Measurements from ENCODE around the gene TFG. TPM values are rescaled to one million over a fixed set of nuclear protein-coding genes. Genes with fewer than 3 reads are reported as not detected.

Gene TFG
- polyA plus RNA-seq, 1 experiment: 97.7 TPM

- Histone ChIP-seq H3K27me3 (ENCODE audit: control insufficient read depth, insufficient read depth, low read length) (peaks cover 14% of the 10 kb centered on the region), H3K4me3 (ENCODE audit: low read depth, low read length) (no peak overlapping the region), H3K36me3 (ENCODE audit: control insufficient read depth, insufficient read depth, low read length) (no peaks in the 10 kb centered on the region)
- ChIA-PET CTCF (no interaction called here), POLR2A (interaction anchor here (0.6 kb wide), 1 partner anchor 511 kb away, joined by 3 read pairs; no protein-coding TSS in a partner anchor)
- no peak for DNase-seq (ENCODE audit: low read depth)
- TF ChIP-seq CTCF (IDR thresholded peaks at IDR 0.05; ENCODE audit: insufficient read depth, low read depth, low read length): no peak
Observed at GRCh38 chr3:100696161-100696560, 13.1 kb upstream of the TFG start.

- H3K4me3 ChIP-seq (ENCODE audit: low read depth, low read length): no peak overlapping the region
- H3K27me3 ChIP-seq (ENCODE audit: control insufficient read depth, insufficient read depth, low read length): peaks cover 14% of the 10 kb centered on the region
- no peak for DNase-seq (ENCODE audit: low read depth)
- ChIA-PET CTCF (no interaction called here), POLR2A (no interaction called here)
- H3K36me3 ChIP-seq (ENCODE audit: control insufficient read depth, insufficient read depth, low read length): no peaks in the 10 kb centered on the region
- TF ChIP-seq CTCF (IDR thresholded peaks at IDR 0.05; ENCODE audit: insufficient read depth, low read depth, low read length): no peak
Observed at GRCh38 chr3:100697172-100697571, 12.1 kb upstream of the TFG start.

GRCh38 chr3:100697723-100698285, 11.5 kb upstream of the TFG start:
- Histone ChIP-seq H3K4me3 (ENCODE audit: low read depth, low read length) (no peak overlapping the region), H3K27me3 (ENCODE audit: control insufficient read depth, insufficient read depth, low read length) (peaks cover 14% of the 10 kb centered on the region), H3K36me3 (ENCODE audit: control insufficient read depth, insufficient read depth, low read length) (no peaks in the 10 kb centered on the region)
- POLR2A ChIA-PET: no interaction called here
- CTCF ChIA-PET: no interaction called here
- DNase-seq (ENCODE audit: low read depth): no peak
- no peak for TF ChIP-seq CTCF (IDR thresholded peaks at IDR 0.05; ENCODE audit: insufficient read depth, low read depth, low read length)

DNA sequence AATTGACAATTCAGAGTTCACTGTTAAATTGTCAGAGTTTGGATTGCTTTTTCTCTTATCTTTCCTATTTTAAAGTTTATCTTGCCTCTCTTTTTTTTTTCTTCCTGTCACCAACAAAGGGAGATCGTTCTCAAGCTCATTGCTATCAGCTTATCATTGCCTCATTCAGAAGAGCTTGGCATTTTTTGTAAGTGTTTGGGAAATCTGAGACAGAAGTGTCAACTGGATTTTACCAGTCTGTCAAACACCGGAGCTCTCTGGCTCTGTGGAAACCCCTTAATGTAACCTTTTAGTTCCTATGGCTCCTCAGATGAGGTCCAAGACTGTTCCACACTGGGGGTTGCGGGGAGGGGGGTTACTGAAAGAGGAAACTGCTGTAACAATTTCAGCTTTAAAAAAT, 10.6 kb upstream of the TFG start:
- H3K27me3 ChIP-seq (ENCODE audit: control insufficient read depth, insufficient read depth, low read length): peaks cover 14% of the 10 kb centered on the region
- no peaks in the 10 kb centered on the region for H3K36me3 ChIP-seq (ENCODE audit: control insufficient read depth, insufficient read depth, low read length)
- no peak overlapping the region for H3K4me3 ChIP-seq (ENCODE audit: low read depth, low read length)
- POLR2A ChIA-PET: no interaction called here
- CTCF ChIA-PET: no interaction called here
- DNase-seq (ENCODE audit: low read depth): no peak
- TF ChIP-seq CTCF (IDR thresholded peaks at IDR 0.05; ENCODE audit: insufficient read depth, low read depth, low read length): no peak

- Histone ChIP-seq H3K27me3 (ENCODE audit: control insufficient read depth, insufficient read depth, low read length) (peaks cover 11% of the 10 kb centered on the region), H3K36me3 (ENCODE audit: control insufficient read depth, insufficient read depth, low read length) (no peaks in the 10 kb centered on the region), H3K4me3 (ENCODE audit: low read depth, low read length) (no peak overlapping the region)
- ChIA-PET CTCF (no interaction called here), POLR2A (no interaction called here)
- DNase-seq (ENCODE audit: low read depth): no peak
- no peak for TF ChIP-seq CTCF (IDR thresholded peaks at IDR 0.05; ENCODE audit: insufficient read depth, low read depth, low read length)
Observed at GRCh38 chr3:100700708-100701107, 8.6 kb upstream of the TFG start.

All from BJ (cell line).